HG03558 (cell line): Measurements from ENCODE around the gene LRP2.

Experiments
- ATAC-seq: cut with Tn5 transposase; IDR thresholded peaks from one replicate; pipeline ENCODE4 v1.9.1; 2021; ENCODE audit warnings: moderate number of reproducible peaks; ENCODE audit not compliant: unreplicated experiment; ENCODE audit errors: extremely low read depth

LRP2 gene

DNA sequence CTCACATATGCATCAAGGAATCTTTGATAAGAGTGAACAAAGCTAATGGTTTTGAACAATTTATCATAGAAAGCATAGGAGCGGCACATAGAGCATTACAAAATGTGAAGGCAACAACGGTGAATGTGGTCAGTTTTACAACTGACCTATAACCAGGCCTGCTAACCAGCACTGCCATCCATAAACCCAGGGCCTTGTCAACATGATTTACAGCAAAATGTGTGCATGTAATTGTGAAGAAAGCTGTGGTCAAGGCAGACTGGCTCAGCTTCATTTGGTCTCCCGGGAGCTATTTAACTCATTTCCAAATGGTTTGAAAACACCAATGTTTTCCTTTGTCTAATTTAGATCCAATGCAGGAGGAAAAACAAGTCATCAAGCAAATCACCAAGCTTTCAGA is 173.2 kb downstream of the LRP2 start:
- no peak for ATAC-seq

DNA sequence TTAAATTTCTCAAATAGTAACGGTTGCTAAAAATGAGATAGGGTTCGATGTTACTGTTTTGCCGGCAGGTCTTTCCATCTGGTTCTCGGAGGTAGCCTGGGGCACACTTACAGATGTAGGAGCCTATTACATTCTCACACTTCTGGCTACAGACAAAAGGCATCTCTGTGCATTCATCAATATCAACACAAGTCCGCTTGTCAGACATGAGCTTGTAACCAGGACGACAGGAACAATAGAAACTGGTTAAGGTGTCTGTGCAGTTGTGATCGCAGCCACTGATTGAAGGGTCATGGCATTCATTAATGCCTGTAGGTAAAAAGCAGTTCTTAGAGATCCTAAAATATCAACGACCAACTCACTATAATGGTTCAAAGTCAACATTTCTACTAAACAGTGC is 176.6 kb downstream of the LRP2 start:
- no peak for ATAC-seq

DNA sequence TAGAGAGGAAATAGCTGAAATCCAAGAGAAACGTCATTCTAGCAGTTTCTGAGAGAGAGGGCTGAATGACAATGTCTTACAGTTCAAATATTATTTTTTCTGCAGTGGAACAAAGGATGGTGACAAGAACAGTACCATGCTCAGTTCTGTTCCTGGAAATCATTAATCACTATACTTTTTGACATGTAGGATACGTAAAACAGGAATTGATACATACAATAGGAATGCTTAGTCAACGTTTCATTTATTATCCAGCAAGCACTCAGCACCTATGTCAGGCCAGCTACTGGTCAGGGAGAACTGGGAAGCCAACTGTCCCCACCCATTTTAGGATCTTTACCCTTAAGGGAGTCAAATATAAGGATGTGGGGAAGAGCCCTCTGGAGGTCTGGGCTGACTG is 178.3 kb downstream of the LRP2 start:
- no peak for ATAC-seq

DNA sequence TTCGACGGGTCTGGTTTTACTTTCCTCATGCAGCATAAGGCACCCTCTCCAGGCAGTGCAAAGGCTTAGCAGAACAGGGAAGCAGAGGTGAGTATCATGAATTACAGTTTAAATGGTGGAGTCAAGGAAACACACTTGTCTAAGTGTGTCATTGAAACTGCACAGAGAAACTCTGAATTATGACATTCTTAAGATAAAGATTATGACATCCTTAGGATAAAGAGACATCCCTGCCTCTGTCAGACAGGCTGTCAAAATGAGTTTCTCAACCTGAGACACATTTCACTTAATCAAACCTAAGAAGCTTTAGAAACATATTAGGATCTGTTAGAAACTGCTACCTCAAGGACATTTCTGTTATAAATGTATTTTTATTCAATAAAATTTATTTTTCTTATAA is 179.8 kb downstream of the LRP2 start:
- ATAC-seq: no peak

DNA sequence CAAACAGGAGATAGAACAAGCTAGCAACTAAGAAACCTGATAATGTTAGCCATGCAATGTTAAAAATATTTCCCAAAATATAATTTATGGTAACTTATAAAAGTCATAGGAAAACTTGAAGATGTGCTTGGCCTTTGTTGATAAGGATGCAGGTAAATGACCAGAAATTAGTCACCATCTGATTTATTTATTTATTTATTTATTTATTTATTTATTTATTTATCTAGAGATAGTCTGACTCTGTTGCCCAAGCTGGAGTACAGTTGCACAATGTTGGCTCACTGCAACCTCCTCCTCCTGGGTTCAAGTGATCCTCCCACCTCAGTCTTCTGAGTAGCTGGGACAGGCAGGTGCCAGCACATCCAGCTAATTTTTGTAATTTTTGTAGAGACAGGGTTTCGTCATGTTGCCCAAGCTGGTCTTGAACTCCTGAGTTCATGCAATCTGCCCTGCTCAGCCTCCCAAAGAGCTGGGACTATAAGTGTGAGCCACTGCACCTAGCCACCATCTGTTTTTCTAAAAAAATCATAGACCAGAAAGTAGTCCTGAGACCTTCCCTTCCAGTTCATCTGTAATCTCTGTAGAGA is 183.4 kb downstream of the LRP2 start:
- no peak for ATAC-seq

DNA sequence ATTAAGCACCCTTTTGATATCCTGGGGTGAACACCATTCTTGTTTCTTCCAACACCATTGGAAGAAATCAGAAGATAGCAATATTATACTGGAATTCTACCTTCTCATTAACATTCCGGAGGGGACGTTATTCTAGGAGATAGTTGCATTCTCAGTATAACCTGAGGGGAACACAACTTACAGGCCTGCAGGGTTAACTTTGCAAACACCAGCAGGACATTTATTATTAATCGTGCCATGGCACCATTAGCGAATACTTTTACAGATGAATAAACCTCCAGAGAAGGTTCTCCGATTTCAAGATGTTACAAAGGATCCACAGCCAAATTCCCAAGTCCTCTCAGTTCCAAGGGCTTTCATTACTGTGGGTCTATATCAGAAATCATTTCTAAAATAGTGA is 184.0 kb downstream of the LRP2 start:
- ATAC-seq: no peak

DNA sequence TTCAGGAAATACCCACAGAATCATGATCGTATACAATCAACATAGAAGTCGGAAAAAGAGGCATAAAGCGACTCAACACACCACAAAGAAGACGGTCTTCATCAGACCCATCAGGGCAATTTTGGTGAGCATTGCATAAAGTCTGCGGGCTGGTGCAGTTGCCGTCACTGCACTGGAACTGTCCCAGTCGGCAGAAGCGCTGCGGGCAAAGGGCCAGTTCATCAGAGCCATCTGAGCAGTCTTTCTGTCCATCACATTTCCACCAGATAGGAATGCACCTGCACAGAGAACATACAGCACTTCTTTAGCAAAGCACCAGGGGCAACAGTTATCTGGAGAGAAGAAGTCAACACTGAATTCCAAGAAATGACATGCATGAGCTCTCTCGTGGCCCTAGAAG is 187.2 kb downstream of the LRP2 start:
- ATAC-seq: no peak

DNA sequence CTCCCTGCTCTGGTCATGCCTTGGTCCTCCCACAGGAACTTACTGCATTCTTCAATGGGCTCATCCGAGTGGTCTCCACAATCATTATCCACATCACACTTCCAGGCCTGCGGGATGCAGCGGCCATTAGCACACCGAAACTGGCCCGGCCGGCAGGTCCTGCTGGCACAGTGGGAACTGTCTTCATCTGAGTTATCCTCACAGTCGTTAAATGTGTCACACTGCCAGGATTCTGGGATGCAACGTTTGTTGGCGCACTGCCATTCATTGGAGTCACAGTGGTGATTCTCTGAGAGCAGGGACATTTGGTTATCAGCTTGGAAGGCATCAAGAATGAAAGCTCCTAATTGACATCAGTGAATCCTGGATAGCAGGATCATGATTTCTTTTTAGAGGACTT is 188.5 kb downstream of the LRP2 start:
- no peak for ATAC-seq

DNA sequence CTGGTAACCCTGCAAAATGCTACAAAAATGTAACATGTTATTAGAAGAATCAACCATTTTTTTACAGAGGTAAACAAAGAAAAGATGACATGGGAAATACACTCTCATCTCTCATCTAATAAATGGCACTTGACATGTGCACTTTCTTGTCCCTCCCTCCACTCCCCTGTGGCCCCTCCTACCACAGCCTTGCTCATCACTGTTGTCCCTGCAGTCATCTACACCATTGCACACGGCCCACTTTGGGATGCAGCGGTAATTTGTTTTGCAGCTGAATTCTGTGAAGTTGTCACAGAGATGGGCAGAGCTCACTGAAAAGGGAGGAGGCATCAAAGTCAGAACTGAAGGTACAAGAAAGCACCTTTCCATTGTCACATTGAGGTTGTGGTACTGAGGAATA is 189.4 kb downstream of the LRP2 start:
- ATAC-seq: no peak

DNA sequence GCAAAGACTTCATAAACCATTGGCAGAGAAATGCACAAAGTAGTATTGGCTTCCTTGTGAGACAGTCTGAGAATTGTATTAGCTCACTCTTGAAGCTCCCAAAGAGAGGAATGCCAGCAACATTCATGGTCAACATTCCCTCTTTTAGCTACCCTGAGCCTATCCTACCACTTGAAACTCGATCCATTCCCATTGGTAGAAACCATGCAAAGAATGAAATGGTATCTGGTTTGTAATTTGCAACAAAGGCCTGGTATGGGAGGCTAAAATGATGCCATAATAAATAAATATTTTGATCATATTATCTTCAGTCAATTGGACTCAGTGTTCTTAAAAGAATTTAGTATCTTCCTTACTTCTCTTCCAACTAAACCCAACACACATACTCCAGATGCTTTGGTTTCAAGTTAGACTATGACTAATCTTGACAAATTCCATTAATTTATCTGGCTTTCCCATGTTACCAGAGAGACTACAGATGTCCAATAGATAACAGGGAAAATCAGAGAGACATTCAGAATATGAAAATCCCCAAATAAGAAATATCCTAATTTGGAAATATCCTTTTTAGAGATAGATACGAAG is 190.1 kb downstream of the LRP2 start:
- no peak for ATAC-seq

DNA sequence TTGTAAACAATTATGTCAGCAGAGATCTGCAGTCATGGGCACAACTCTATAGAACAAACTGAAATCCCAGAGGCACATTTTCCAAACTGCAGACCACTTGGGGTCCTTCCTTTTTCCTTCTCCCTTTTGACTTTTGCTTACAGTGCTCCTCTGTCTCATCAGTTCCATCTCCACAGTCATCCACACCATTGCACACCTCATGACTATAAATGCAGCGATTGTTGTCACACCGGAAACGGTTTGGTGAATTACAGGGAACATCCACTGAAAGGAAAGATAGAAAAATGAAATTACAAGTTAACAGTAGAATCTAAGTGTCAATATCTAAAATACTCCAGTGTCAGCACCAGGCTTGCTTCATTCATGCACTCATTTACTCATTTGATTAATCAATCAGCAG is 196.5 kb downstream of the LRP2 start:
- ATAC-seq: no peak

DNA sequence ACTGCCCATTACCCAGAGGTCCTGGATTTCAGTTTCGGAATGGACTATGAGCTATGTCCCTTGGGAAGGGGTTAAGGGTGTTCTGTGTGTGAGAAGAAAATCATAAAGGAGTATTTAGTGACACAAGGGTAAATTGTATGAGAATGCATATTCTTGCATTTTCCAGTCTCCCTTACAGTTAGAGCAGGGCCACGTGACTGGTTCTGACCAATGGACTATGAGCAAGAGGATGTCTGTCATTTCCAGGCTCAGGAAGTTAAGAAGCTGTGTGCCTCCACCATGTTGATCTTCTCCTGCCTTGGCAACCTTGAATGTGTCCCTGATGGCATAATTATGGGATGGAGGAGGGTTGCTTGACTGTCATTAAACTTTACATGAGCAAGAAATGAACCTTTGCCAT is 198.0 kb downstream of the LRP2 start:
- no peak for ATAC-seq

DNA sequence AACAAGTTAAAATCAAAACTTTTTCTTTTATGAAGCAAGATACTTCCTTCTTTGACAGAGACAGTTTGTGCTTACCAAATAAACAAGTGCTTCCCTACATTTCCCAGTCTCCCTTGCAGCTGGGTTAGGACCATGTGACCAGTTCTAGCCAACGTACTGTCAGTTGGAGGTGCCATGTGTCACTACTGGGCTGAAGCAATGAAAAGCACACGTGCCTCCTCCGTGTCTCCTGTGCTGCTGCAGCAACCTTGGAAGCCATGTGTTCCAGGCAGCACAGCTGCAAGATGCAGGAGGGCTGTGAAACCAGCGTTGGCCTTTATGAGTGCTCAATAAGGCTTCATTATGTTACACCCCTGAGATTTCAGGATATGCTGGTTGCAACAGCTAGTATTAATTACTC is 199.7 kb downstream of the LRP2 start:
- ATAC-seq: no peak

DNA sequence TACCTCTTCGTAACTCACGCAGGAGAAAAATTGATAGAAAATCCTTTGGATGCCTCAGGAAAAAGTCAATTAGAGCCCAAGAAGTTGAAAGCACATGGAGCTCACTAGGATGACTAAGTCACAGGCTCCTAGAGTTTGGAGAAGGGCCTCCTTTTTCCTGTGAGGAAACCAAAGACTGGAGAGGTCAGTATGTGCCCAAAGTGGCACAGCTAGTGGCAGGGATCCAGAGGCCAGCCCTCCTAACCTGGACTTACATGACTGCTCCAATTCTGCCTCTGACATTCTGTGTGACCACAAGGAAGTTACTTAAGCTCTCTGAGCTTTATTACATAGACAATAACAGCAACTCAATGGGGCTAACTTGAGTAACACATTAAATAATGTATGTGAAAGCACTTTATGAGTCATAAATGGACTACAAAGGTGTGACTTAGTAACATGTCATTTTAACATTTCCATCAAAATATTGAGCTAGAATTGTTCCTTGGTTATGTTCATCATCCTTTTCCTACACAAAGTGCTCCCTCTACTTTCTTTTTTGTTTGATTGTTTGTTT is 201.3 kb downstream of the LRP2 start:
- ATAC-seq: no peak

DNA sequence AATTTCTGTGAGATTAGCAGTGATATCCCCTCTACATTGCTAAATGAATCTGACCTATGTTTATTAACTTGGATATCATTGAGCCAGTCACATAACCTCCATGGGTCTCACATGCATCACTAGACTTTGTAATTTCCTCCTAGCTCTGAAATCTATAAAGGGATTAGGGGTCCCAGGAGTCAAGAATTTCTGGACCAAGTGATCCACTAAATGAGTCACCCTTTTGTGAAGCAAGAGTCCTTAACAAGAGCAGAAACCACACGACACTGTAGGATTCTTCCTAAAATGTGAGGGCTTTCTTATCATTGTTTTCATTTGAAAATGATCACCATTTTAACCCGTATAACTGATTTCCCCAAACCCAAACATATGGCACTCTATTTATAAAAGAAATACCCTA is 202.6 kb downstream of the LRP2 start:
- ATAC-seq: no peak

DNA sequence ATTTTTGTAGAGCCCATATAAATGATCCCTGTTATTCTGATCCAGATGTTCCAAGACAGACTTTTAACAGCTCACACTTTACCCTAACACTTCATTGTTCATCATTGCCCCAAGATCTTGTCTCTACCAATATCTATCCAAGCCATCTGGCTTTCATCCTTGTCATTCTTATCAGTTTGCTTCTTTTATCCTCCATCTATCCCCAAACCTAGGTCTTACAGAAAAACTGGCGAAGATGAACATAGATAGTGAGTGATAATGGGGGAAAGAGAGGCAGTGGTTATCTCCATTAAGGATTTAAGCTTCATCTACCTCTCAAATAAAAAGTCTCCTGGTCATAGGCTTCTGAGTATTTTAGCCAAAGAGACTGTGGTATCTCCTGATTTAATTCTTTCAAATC is 203.5 kb downstream of the LRP2 start:
- ATAC-seq: no peak

DNA sequence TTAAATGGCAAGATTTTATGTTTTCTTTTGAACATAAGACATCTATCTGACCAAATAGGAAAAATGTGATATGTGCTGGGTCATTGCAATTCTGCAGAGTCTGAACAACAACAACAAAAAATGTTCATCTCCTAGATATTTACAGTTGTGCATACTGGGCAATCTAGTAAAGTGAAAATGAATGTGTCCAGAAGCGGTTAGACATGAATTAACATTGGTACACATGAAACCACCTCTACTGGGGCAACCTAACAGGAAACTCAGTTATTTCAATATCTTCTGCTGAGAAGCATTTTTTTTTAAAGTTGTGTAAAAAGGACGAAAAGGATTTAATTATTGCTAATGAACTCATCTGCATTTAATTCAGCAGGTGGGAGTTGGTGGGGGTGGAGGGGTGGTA is 216.1 kb downstream of the LRP2 start:
- no peak for ATAC-seq

DNA sequence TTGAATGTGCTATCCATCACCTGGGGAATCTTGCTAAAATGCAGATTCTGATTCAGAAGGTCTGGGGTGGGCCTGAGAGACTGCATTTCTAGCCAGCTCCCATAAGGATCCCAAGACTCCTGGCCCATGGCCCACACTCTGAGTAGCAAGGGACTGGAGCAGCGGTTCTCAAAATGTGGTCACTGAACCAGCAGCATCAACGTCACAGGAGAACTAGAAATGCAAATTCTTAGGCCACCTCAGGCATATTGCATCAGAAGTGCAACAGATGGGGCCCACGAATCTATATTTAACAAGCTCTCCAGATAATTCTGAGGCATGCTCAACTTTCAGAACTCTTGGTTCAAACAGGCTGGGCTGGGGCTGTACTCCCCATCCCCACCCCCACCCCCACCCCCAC is 218.3 kb downstream of the LRP2 start:
- ATAC-seq: no peak

DNA sequence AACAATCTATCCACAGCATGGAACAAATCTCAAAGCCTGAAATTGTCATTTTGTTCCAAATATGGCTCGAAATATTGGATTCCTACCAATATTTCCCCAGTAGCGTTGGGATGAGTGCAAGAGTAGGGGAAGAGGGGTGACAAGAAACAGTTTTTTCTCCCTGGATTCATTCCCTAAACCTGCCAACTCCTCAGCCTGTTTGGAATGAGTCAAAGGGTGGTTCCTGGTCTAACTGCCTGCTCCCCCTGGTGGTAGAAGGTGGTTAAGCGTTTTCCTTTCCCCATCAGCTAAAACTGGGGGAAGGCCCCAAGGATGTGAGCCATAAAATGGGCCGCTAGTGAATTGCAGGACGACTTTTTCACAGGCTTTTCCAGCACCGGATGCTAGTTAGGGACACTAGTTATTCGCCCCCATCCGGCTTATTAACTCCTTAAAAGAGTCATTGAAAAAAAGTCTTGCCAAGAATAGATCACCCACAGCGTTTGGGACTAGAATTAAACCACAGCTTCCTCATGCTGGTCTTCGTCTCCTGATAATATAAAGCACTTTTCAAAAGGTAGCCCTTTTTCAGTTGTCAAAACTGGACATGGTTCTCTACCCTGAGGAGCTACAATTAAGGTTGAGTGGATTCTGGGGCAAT is 220.5 kb downstream of the LRP2 start:
- no peak for ATAC-seq

DNA sequence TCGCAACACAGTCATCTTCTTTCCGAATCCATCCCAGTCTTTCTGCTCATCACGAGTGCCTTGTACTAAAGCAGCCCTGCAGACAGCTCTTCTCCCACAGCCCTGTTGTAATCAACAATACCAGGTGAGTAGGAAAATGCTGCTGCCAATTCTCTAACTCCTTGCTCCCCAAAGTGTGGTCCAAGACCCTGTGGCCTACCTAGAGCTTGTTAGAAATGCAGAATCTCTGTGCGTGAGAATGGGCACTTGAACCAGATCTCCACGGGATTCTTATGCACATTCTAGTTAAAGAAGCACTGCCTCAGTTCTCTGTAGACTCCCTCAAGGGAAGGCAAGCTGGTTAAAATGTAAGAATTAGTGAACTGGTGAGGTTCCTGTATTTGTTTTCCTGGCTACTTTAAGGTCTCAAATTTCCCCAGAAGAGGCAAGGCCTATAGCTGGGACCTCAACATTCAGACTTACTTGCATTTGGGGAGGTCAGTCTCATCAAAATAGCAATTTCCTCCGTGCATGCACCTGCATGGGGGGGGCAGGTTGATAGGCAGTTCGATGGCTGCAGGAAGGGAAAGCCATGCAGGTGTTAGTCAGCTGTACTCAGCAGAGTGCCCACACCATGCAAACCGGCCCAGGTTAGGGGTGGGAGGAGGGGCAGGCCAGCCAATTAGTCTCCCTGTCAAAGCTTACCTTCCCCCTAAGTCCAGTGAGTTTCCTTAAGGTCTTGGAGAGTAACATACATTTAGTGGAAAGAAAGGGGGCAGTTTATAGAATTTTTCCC is 222.2 kb downstream of the LRP2 start:
- ATAC-seq: no peak

DNA sequence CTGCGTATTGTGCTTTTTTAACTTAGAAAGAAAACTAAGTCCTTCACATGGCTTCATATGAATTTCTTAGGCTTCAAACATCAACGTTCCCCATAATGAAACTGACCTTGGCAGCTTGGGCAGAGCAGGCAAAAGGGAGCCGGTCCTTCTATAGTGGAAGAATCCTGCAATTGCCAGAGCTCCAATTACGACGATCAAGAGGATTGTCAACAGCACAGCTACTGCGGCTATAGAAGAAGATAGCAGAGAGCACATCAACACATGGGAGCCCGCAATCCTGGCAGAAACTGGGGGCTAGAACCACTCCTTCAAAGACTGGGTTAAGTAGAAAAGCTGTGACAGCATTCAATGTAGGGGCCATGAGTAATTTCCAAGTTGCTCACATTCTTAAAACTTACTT is 223.2 kb downstream of the LRP2 start:
- no peak for ATAC-seq
